Activated CD8-positive, alpha-beta memory T cell treated with anti-CD3 and anti-CD28 coated beads, Interleukin-2, amount 50 U/mL, for 4 hours (primary cell): Measurements from ENCODE around the gene LRRK1.
"Not testable (repeated sequence)": the region's sequence is repeated elsewhere in the genome, so short reads cannot be mapped to it uniquely, and the experiment has no call there.

ENCODE experiments used
- DNase-seq: peaks from one replicate; pipeline ENCODE4 v3.0.0-alpha.2; 2020

LRRK1 gene

GRCh38 chr15:101063891-101064794 is 145.0 kb downstream of the LRRK1 start:
- no peak for DNase-seq

- no peak for DNase-seq
Measured at GRCh38 chr15:101064795-101065569, 145.8 kb downstream of the LRRK1 start.

GRCh38 chr15:101065570-101066221 is 146.5 kb downstream of the LRRK1 start:
- no peak for DNase-seq

GRCh38 chr15:101066501-101067408 is 147.6 kb downstream of the LRRK1 start:
- no peak for DNase-seq

GRCh38 chr15:101067660-101068522 is 148.7 kb downstream of the LRRK1 start:
- DNase-seq, result no peak

- no peak for DNase-seq
Measured at GRCh38 chr15:101068523-101068960, 149.4 kb downstream of the LRRK1 start.

GRCh38 chr15:101068961-101069653 is 149.9 kb downstream of the LRRK1 start:
- no peak for DNase-seq

- DNase-seq, result no peak
Measured at GRCh38 chr15:101069654-101069973, 150.5 kb downstream of the LRRK1 start.

GRCh38 chr15:101070024-101070423 is 150.9 kb downstream of the LRRK1 start:
- DNase-seq, result no peak

GRCh38 chr15:101070502-101071273 is 151.5 kb downstream of the LRRK1 start:
- no peak for DNase-seq

- DNase-seq, result no peak
Measured at GRCh38 chr15:101071651-101072050, 152.5 kb downstream of the LRRK1 start.

- DNase-seq, result not testable (repeated sequence)
Measured at GRCh38 chr15:101072235-101072634, 153.1 kb downstream of the LRRK1 start.

- not testable (repeated sequence) for DNase-seq
Measured at GRCh38 chr15:101077806-101078668, 158.9 kb downstream of the LRRK1 start.

GRCh38 chr15:101078669-101079323 is 159.6 kb downstream of the LRRK1 start:
- no peak for DNase-seq

GRCh38 chr15:101081900-101082299 is 162.7 kb downstream of the LRRK1 start:
- no peak for DNase-seq

- DNase-seq, result no peak
Measured at GRCh38 chr15:101083336-101084045, 164.3 kb downstream of the LRRK1 start.

GRCh38 chr15:101084801-101085200 is 165.6 kb downstream of the LRRK1 start:
- no peak for DNase-seq

GRCh38 chr15:101085311-101085700 is 166.1 kb downstream of the LRRK1 start:
- no peak for DNase-seq
